ENCODE measurements around the gene ZNF182.
A peak's percentile ranks its signal among the peaks of the same experiment; 100 is the strongest.
"Not testable (repeated sequence)": the region's sequence is repeated elsewhere in the genome, so short reads cannot be mapped to it uniquely, and the experiment has no call there.

Gene ZNF182

DNA sequence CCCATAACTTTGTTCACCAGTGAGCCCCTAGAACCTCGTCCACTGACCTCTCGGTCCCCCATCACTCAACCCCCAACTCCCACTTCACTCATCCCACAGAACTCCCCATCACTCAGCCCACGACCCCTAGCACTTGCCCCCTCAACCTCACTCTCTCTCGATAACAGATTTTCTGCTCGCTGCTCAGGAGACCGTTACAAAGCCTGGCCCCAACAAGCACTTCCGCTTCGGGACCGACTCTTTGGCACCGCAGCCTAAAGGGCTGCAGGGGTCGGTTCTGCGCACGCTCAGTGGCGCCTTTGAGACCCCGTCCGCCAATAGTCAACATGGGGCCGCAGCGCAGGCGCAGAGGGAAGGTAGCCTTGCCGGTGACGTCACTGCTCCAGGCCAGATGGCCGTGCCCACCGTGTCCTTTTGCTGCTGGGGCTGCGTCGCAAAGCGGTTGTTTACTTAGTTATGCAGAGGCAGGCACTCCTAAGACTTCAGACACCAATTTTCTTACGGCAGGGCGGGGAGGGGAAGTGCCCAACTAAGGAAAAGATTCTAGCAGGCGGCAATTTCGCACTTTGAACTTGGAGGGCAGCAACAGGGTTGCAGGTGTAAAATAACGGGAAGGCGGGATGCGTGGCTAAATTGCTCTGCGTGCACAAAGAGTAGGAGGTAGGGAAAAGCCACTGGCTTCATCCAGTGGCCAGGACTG, at the start of gene ZNF182:
TSS of gene ZNF182 (minus strand) at position 232 of the 700 bp plus-strand sequence. CDS start 1,380 bp downstream, outside the sequence.
- DNase-seq (ENCODE audit: low read depth in 2 of 2), result peak; percentile 80 to 84

GRCh38 chrX:48046846-48047245, 43.1 kb upstream of the ZNF182 start:
- no peak for DNase-seq (ENCODE audit: low read depth in 2 of 2)

GRCh38 chrX:48045410-48046311, 41.9 kb upstream of the ZNF182 start:
- DNase-seq (ENCODE audit: low read depth in 2 of 2), result no peak

DNA sequence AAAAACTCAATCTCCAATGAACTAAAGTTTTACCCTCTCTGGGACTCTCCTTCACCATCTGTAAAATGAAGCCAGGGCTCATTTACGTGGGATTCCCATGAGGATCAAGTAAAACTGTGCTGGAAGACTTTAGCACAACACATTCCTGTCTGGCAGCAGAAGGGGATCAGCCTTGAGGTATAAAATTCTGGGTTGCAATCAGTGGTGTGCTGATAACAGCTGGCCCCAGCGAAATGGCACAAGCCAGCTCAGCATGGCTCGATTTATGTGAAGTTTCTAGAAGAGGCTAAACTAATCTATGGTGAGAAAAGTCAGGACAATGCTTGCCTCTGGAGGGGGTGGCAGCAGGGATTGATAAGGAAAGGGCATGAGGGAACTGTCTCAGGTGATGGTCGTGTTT, 39.3 kb upstream of the ZNF182 start:
- no peak for DNase-seq (ENCODE audit: low read depth in 2 of 2)

DNA sequence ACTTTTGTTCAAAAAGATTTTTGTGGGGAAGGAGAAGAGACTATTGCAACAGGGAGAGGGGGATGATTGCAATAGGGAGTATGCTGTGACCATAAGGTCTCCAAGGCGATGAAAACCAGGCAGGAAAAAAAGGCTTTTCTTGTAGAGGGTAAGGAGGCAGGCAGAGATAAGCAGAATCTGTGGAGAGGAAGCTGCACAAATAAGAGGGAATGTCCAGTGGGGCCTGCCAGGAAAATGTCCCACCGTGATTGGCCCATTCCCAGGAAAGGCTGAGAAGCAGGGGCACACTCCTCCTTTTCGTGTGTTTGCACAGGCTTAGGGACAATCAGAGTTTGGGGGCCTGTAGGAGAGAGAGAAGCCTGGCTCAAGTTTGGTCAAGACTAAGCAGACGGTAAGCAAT, 32.1 kb upstream of the ZNF182 start:
- no peak for DNase-seq (ENCODE audit: low read depth in 2 of 2)

- DNase-seq (ENCODE audit: low read depth in 2 of 2), result not testable (repeated sequence)
Observed at GRCh38 chrX:48030641-48031173, 26.9 kb upstream of the ZNF182 start.

DNA sequence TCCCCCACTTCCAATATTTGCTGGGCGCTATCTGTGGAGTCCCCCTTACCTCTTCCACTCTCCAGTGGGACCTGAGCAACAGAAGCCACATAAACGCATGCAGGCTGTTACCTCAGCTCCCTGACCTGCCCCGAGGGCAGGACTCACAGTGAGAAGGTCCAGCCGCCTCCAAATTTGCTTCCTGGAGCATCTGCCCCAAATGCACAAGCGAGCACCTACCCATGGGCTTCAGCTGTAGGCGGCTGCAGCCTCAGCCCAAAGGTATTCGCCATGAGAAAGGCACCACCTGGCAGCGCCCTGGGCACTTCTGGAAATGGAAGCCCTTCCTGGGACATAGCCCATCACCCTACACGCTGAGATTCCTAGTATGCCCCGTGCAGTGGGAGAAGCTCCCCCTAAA, 26.4 kb upstream of the ZNF182 start:
- DNase-seq (ENCODE audit: low read depth in 2 of 2), result no peak

GRCh38 chrX:48028091-48028490, 24.3 kb upstream of the ZNF182 start:
- DNase-seq (ENCODE audit: low read depth in 2 of 2), result no peak

DNA sequence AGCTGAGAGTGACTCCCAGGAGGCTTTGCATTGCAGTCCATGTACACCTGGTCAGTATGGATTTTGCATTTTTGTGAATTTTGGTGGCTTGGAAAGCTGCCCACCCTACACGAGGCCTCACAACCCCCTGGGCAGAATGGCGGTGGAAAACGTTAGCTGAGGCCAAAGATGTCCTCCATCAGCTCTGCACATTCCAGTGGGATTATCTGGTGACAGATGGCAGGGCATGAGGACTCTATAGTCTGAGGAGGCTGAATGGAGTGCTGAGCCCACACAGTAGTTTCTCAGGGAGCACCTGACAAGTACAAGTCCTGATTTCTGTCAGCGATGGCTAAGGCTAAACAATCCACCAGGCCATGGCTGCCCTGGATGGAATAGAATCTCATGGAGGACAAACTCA, 23.8 kb upstream of the ZNF182 start:
- not testable (repeated sequence) for DNase-seq (ENCODE audit: low read depth in 2 of 2)

- DNase-seq (ENCODE audit: low read depth in 2 of 2), result no peak
Observed at GRCh38 chrX:48025561-48025960, 21.8 kb upstream of the ZNF182 start.

DNA sequence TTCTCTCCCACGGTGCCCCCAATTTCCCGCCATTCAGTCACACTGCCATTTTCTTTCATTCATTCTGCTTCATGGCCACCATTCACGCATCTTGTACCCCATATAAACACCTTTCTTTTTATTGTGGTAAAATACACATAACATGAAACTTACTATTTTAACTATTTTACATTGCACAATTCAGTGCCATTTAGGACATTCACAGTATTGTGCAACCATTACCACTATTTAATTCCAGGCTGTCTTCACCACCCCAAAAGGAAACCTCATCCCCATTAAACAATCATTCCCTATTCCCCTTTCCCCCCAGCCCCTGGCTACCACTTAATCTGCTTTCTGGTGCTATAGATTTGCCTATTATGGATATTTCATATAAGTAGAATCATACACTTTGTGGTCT, 18.9 kb upstream of the ZNF182 start:
- no peak for DNase-seq (ENCODE audit: low read depth in 2 of 2)

- no peak for DNase-seq (ENCODE audit: low read depth in 2 of 2)
Observed at GRCh38 chrX:48022100-48022499, 18.3 kb upstream of the ZNF182 start.

GRCh38 chrX:48021026-48021900, 17.5 kb upstream of the ZNF182 start:
- peak; percentile 36 to 38 for DNase-seq (ENCODE audit: low read depth in 2 of 2)

- not testable (repeated sequence) for DNase-seq (ENCODE audit: low read depth in 2 of 2)
Observed at GRCh38 chrX:48020472-48020871, 16.7 kb upstream of the ZNF182 start.

DNA sequence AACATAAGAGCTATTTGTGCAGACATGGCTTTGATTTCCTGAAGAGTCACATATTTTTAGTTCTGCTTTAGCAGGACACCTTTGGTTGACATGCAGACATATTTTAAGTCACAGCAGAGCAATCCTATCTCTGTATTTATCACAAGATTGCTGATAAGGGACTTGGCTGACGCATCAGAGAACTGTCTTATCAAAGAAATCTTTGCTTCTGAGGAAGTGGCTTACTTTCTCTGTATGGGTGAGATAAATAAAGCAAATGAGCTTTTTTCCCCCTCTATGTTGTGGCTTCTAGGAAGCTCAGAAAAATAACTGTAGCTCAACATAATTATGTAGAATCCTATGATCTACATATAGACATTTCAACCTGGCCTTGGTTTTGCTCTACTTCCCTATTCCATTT, 16.1 kb upstream of the ZNF182 start:
- not testable (repeated sequence) for DNase-seq (ENCODE audit: low read depth in 2 of 2)

GRCh38 chrX:48016583-48017310, 13.0 kb upstream of the ZNF182 start:
- not testable (repeated sequence) for DNase-seq (ENCODE audit: low read depth in 2 of 2)

DNA sequence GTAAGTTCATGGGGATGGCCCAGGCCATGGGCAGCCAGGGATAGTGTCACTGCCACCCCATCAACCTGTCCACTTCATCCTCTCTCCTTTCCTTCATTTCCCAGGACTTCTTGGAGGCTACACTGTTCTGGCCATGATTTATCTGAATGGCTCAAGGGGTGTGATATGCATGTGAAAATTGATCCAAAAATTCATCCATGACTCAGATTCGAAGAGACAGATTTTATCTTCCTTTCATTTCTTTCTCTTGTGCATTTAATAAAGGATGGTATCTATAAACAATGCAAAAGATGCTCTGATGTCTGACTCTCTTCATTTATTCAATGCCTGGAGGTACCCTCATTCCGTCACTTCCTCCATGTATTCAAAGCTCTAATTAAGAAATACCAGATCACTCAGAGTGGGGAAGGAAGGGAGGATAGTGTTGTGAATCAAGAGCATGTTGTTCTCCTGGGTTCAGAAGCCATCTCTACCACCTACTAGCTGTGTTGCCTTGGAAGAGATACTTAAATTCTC, 5.7 kb upstream of the ZNF182 start:
- not testable (repeated sequence) for DNase-seq (ENCODE audit: low read depth in 2 of 2)

DNA sequence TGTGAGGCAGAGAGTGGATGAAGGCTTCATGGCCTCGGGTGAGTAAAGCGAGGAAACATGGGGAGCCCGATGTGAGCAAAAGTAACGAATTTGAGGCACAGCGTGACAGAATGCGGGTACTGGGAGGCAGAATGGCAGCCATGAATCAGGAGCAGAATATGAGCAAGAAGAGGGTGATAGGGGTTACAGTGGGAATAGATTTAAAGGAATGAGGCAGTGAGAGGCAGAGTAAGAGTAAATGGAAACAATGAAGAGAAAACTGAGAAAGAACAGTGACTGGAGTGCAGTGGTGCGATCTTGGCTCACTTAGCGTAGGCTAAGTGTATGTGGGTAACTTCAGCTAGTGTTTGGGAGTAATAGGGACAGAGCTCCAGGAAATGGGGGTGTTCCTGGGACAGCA, 2.9 kb upstream of the ZNF182 start, which contains the start of gene SPACA5:
TSS of gene SPACA5 (plus strand) at position 301 of the 400 bp plus-strand sequence. CDS start 815 bp downstream, outside the sequence.
- DNase-seq (ENCODE audit: low read depth in 2 of 2), result not testable (repeated sequence)

DNA sequence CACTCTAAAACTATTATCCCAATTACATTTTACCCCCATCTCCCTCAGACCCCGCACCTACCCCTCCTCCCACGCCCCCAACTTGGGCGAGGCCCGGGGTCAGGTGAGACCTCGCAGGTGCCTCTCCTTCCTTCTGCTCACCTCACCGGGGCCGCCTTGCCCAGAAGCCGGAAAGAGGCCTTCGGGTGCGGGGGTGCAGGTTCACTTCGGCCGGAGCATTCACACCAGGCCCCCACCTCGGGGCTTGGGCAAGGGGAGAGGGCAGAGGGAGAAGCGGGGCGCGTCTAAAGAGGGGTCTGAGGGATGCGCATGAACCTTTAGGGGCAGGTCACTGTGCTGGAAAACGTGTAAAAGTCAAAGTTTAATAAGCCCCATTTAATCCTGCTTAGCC, 427 bp downstream of the ZNF182 start:
- DNase-seq (ENCODE audit: low read depth in 2 of 2), result no peak

- DNase-seq (ENCODE audit: low read depth in 2 of 2), result no peak
Observed at GRCh38 chrX:48002929-48003328, 860 bp downstream of the ZNF182 start.

DNA sequence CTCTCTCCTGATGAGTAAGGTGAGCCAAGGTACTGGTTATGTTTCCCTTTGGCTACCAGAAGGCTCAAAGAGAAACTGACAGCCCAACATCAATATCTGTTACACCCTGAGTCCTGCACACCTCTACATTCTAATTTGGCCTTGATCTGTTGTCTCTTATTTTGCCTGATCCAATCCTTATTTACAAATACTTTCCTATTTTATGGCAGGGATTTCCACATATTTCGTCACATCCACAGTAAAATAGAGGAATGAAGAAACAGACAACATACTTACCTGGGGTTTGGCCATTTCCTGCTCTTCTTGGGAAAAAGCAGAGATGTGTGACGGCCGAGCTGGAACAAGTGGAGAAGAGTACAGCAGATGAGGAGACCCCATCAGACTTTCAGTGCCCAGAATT, 1.5 kb downstream of the ZNF182 start:
- no peak for DNase-seq (ENCODE audit: low read depth in 2 of 2)

All from stimulated activated CD8-positive, alpha-beta memory T cell treated with anti-CD3 and anti-CD28 coated beads, Interleukin-2, amount 100 ng/mL, for 48 hours (primary cell).